HG03280 (cell line): ENCODE measurements around the gene LIPA.
"Not testable (repeated sequence)": the region's sequence is repeated elsewhere in the genome, so short reads cannot be mapped to it uniquely, and the experiment has no call there.

ENCODE experiments used
- ATAC-seq: cut with Tn5 transposase; IDR thresholded peaks from one replicate; pipeline ENCODE4 v1.9.1; 2021; ENCODE audit warnings: mild to moderate bottlenecking, moderate library complexity; ENCODE audit not compliant: unreplicated experiment

The LIPA gene

GRCh38 chr10:89271532-89271931 lies 20.0 kb upstream of the LIPA start:
- ATAC-seq, result no peak

GRCh38 chr10:89270153-89270483 lies 18.5 kb upstream of the LIPA start:
- ATAC-seq, result no peak

- no peak for ATAC-seq
Observed at GRCh38 chr10:89269433-89270152, 18.0 kb upstream of the LIPA start.

- ATAC-seq, result no peak
Observed at GRCh38 chr10:89266721-89267453, 15.3 kb upstream of the LIPA start.

- no peak for ATAC-seq
Observed at GRCh38 chr10:89263531-89263930, 12.0 kb upstream of the LIPA start.

- ATAC-seq, result no peak
Observed at GRCh38 chr10:89263091-89263490, 11.5 kb upstream of the LIPA start.

GRCh38 chr10:89262086-89263051 lies 10.8 kb upstream of the LIPA start:
- ATAC-seq, result no peak

- ATAC-seq, result no peak
Observed at GRCh38 chr10:89258881-89259280, 7.3 kb upstream of the LIPA start.

- ATAC-seq, result no peak
Observed at GRCh38 chr10:89257581-89257980, 6.0 kb upstream of the LIPA start.

GRCh38 chr10:89256962-89257361 lies 5.4 kb upstream of the LIPA start:
- no peak for ATAC-seq

- ATAC-seq, result no peak
Observed at GRCh38 chr10:89256340-89256739, 4.8 kb upstream of the LIPA start.

- no peak for ATAC-seq
Observed at GRCh38 chr10:89255793-89256192, 4.2 kb upstream of the LIPA start.

- not testable (repeated sequence) for ATAC-seq
Observed at GRCh38 chr10:89255091-89255579, 3.6 kb upstream of the LIPA start.

- ATAC-seq, result no peak
Observed at GRCh38 chr10:89252225-89252585, 630 bp upstream of the LIPA start.

- ATAC-seq, result peak; percentile 3
Observed at GRCh38 chr10:89250865-89251408, 638 bp downstream of the LIPA start.

- ATAC-seq, result no peak
Observed at GRCh38 chr10:89248990-89249389, 2.6 kb downstream of the LIPA start.

- not testable (repeated sequence) for ATAC-seq
Observed at GRCh38 chr10:89247623-89248022, 4.0 kb downstream of the LIPA start.

GRCh38 chr10:89245802-89246201 lies 5.8 kb downstream of the LIPA start:
- ATAC-seq, result peak; percentile 66

- ATAC-seq, result no peak
Observed at GRCh38 chr10:89242840-89243568, 8.6 kb downstream of the LIPA start.

GRCh38 chr10:89242345-89242684 lies 9.3 kb downstream of the LIPA start:
- no peak for ATAC-seq
